ENCODE results near the gene LRRC28. TPM values are rescaled to one million over a fixed set of nuclear protein-coding genes. Genes with fewer than 3 reads are reported as not detected.

LRRC28 gene
- total and polyA plus RNA-seq, 4 donors: 29.6 to 36.1 (median 33.4) TPM

- H3K27ac ChIP-seq (ENCODE audit: low read depth, low read length): no peak overlapping the region
- H3K27me3 ChIP-seq (ENCODE audit: control insufficient read depth, insufficient read depth, low read length): no peaks in the 10 kb centered on the region
- peaks cover 9% of the 10 kb centered on the region for H3K9me3 ChIP-seq (ENCODE audit: control insufficient read depth, insufficient read depth, low read length)
- no peak overlapping the region for H3K4me3 ChIP-seq (ENCODE audit: low read depth, low read length)
- H3K36me3 ChIP-seq (ENCODE audit: control insufficient read depth, insufficient read depth, low read length): no peaks in the 10 kb centered on the region
- no peaks in the 10 kb centered on the region for H3K4me1 ChIP-seq (ENCODE audit: control insufficient read depth, insufficient read depth, low read length)
- DNase-seq (ENCODE audit: low read depth in 4 of 6, low spot score in 6 of 6): no peak
- no CpG with 5 or more reads among the region's 2 CpGs for WGBS (ENCODE audit: insufficient coverage)
Observed at GRCh38 chr15:99312228-99312627, 60.9 kb downstream of the LRRC28 start.

- Histone ChIP-seq H3K4me3 (ENCODE audit: low read depth, low read length) (no peak overlapping the region), H3K9me3 (ENCODE audit: control insufficient read depth, insufficient read depth, low read length) (peaks cover 9% of the 10 kb centered on the region), H3K36me3 (ENCODE audit: control insufficient read depth, insufficient read depth, low read length) (no peaks in the 10 kb centered on the region), H3K4me1 (ENCODE audit: control insufficient read depth, insufficient read depth, low read length) (no peaks in the 10 kb centered on the region), H3K27ac (ENCODE audit: low read depth, low read length) (no peak overlapping the region), H3K27me3 (ENCODE audit: control insufficient read depth, insufficient read depth, low read length) (no peaks in the 10 kb centered on the region)
- no peak for DNase-seq (ENCODE audit: low read depth in 4 of 6, low spot score in 6 of 6)
- WGBS (ENCODE audit: insufficient coverage): no CpG with 5 or more reads among the region's 3 CpGs
Observed at GRCh38 chr15:99312794-99313193, 61.5 kb downstream of the LRRC28 start.

- Histone ChIP-seq H3K36me3 (ENCODE audit: control insufficient read depth, insufficient read depth, low read length) (no peaks in the 10 kb centered on the region), H3K4me3 (ENCODE audit: low read depth, low read length) (no peak overlapping the region), H3K9me3 (ENCODE audit: control insufficient read depth, insufficient read depth, low read length) (peaks cover 9% of the 10 kb centered on the region), H3K4me1 (ENCODE audit: control insufficient read depth, insufficient read depth, low read length) (no peaks in the 10 kb centered on the region), H3K27ac (ENCODE audit: low read depth, low read length) (no peak overlapping the region), H3K27me3 (ENCODE audit: control insufficient read depth, insufficient read depth, low read length) (no peaks in the 10 kb centered on the region)
- no CpG with 5 or more reads among the region's 2 CpGs for WGBS (ENCODE audit: insufficient coverage)
- DNase-seq (ENCODE audit: low read depth in 4 of 6, low spot score in 6 of 6): no peak
Observed at GRCh38 chr15:99315636-99316035, 64.4 kb downstream of the LRRC28 start.

- Histone ChIP-seq H3K9me3 (ENCODE audit: control insufficient read depth, insufficient read depth, low read length) (peaks cover 3% of the 10 kb centered on the region), H3K36me3 (ENCODE audit: control insufficient read depth, insufficient read depth, low read length) (no peaks in the 10 kb centered on the region), H3K27me3 (ENCODE audit: control insufficient read depth, insufficient read depth, low read length) (no peaks in the 10 kb centered on the region), H3K4me3 (ENCODE audit: low read depth, low read length) (no peak overlapping the region), H3K27ac (ENCODE audit: low read depth, low read length) (no peak overlapping the region), H3K4me1 (ENCODE audit: control insufficient read depth, insufficient read depth, low read length) (no peaks in the 10 kb centered on the region)
- DNase-seq (ENCODE audit: low read depth in 4 of 6, low spot score in 6 of 6): no peak
- WGBS (ENCODE audit: insufficient coverage): no CpG with 5 or more reads among the region's 1 CpG
Observed at GRCh38 chr15:99320374-99321215, 69.3 kb downstream of the LRRC28 start.

- H3K27ac ChIP-seq (ENCODE audit: low read depth, low read length): no peak overlapping the region
- H3K4me1 ChIP-seq (ENCODE audit: control insufficient read depth, insufficient read depth, low read length): no peaks in the 10 kb centered on the region
- WGBS (ENCODE audit: insufficient coverage): no CpG with 5 or more reads among the region's 1 CpG
- no peak for DNase-seq (ENCODE audit: low read depth in 4 of 6, low spot score in 6 of 6)
- no peaks in the 10 kb centered on the region for H3K27me3 ChIP-seq (ENCODE audit: control insufficient read depth, insufficient read depth, low read length)
- H3K9me3 ChIP-seq (ENCODE audit: control insufficient read depth, insufficient read depth, low read length): peaks cover 3% of the 10 kb centered on the region
- no peak overlapping the region for H3K4me3 ChIP-seq (ENCODE audit: low read depth, low read length)
- no peaks in the 10 kb centered on the region for H3K36me3 ChIP-seq (ENCODE audit: control insufficient read depth, insufficient read depth, low read length)
Observed at GRCh38 chr15:99321468-99321867, 70.2 kb downstream of the LRRC28 start.

GRCh38 chr15:99322643-99323405 lies 71.5 kb downstream of the LRRC28 start:
- Histone ChIP-seq H3K4me1 (ENCODE audit: control insufficient read depth, insufficient read depth, low read length) (no peaks in the 10 kb centered on the region), H3K4me3 (ENCODE audit: low read depth, low read length) (no peak overlapping the region), H3K27me3 (ENCODE audit: control insufficient read depth, insufficient read depth, low read length) (no peaks in the 10 kb centered on the region), H3K36me3 (ENCODE audit: control insufficient read depth, insufficient read depth, low read length) (no peaks in the 10 kb centered on the region), H3K27ac (ENCODE audit: low read depth, low read length) (no peak overlapping the region), H3K9me3 (ENCODE audit: control insufficient read depth, insufficient read depth, low read length) (peaks cover 3% of the 10 kb centered on the region)
- no peak for DNase-seq (ENCODE audit: low read depth in 4 of 6, low spot score in 6 of 6)
- WGBS (ENCODE audit: insufficient coverage): no CpG with 5 or more reads among the region's 2 CpGs

GRCh38 chr15:99324082-99324620 lies 72.9 kb downstream of the LRRC28 start:
- DNase-seq (ENCODE audit: low read depth in 4 of 6, low spot score in 6 of 6): no peak
- 100% methylated on average over 4 of the region's 9 CpGs for WGBS (ENCODE audit: insufficient coverage)
- Histone ChIP-seq H3K27me3 (ENCODE audit: control insufficient read depth, insufficient read depth, low read length) (no peaks in the 10 kb centered on the region), H3K9me3 (ENCODE audit: control insufficient read depth, insufficient read depth, low read length) (peaks cover 3% of the 10 kb centered on the region), H3K4me3 (ENCODE audit: low read depth, low read length) (no peak overlapping the region), H3K27ac (ENCODE audit: low read depth, low read length) (no peak overlapping the region), H3K36me3 (ENCODE audit: control insufficient read depth, insufficient read depth, low read length) (no peaks in the 10 kb centered on the region), H3K4me1 (ENCODE audit: control insufficient read depth, insufficient read depth, low read length) (no peaks in the 10 kb centered on the region)

- Histone ChIP-seq H3K36me3 (ENCODE audit: control insufficient read depth, insufficient read depth, low read length) (no peaks in the 10 kb centered on the region), H3K27ac (ENCODE audit: low read depth, low read length) (no peak overlapping the region), H3K9me3 (ENCODE audit: control insufficient read depth, insufficient read depth, low read length) (peaks cover 3% of the 10 kb centered on the region), H3K27me3 (ENCODE audit: control insufficient read depth, insufficient read depth, low read length) (no peaks in the 10 kb centered on the region), H3K4me1 (ENCODE audit: control insufficient read depth, insufficient read depth, low read length) (no peaks in the 10 kb centered on the region), H3K4me3 (ENCODE audit: low read depth, low read length) (no peak overlapping the region)
- no peak for DNase-seq (ENCODE audit: low read depth in 4 of 6, low spot score in 6 of 6)
- WGBS (ENCODE audit: insufficient coverage): no CpG with 5 or more reads among the region's 1 CpG
Observed at GRCh38 chr15:99324700-99325099, 73.4 kb downstream of the LRRC28 start.

GRCh38 chr15:99326235-99326634 lies 75.0 kb downstream of the LRRC28 start:
- DNase-seq (ENCODE audit: low read depth in 4 of 6, low spot score in 6 of 6): no peak
- WGBS (ENCODE audit: insufficient coverage): no CpG with 5 or more reads among the region's 1 CpG
- Histone ChIP-seq H3K9me3 (ENCODE audit: control insufficient read depth, insufficient read depth, low read length) (peaks cover 3% of the 10 kb centered on the region), H3K36me3 (ENCODE audit: control insufficient read depth, insufficient read depth, low read length) (no peaks in the 10 kb centered on the region), H3K4me1 (ENCODE audit: control insufficient read depth, insufficient read depth, low read length) (no peaks in the 10 kb centered on the region), H3K27me3 (ENCODE audit: control insufficient read depth, insufficient read depth, low read length) (no peaks in the 10 kb centered on the region), H3K27ac (ENCODE audit: low read depth, low read length) (no peak overlapping the region), H3K4me3 (ENCODE audit: low read depth, low read length) (no peak overlapping the region)
